Lung (tissue), 12 donors: Measurements from ENCODE around the gene C3orf20. TPM values are rescaled to one million over a fixed set of nuclear protein-coding genes. Genes with fewer than 3 reads are reported as not detected.

Experiments used
- ATAC-seq: fragments of 200-7000 bp; cut with Tn5 transposase; one replicate; pipeline ENCODE4 v1.9.1; 2020; ENCODE audit warnings: moderate number of reproducible peaks; ENCODE audit not compliant: insufficient read depth, low FRiP score
- DNase-seq, 3 donors: peaks; one replicate each; pipeline ENCODE4 v3.0.0-alpha.2; 2013 to 2017
- H3K27ac ChIP-seq, 2 donors: one replicate each; pipeline ENCODE4 v1.5.1; 2013; ENCODE audit warnings: mild to moderate bottlenecking in 2 of 2, moderate library complexity in 2 of 2, control low read depth in 1 of 2, inconsistent platforms in 1 of 2, low read depth in 1 of 2, low read length in 1 of 2
- H3K27me3 ChIP-seq, 3 donors: one replicate each; pipeline ENCODE4 v1.5.1; 2013; ENCODE audit warnings: low read length in 2 of 3; ENCODE audit not compliant: control insufficient read depth in 3 of 3, insufficient read depth in 3 of 3
- H3K36me3 ChIP-seq, 4 donors: one replicate each; pipeline ENCODE4 v1.5.1; 2013; ENCODE audit warnings: low read length in 4 of 4, mild to moderate bottlenecking in 1 of 4, moderate library complexity in 1 of 4; ENCODE audit not compliant: control insufficient read depth in 4 of 4, insufficient read depth in 4 of 4
- H3K4me1 ChIP-seq, 5 donors: one replicate each; pipeline ENCODE4 v1.5.1; 2013; ENCODE audit warnings: low read length in 5 of 5, mild to moderate bottlenecking in 2 of 5, moderate library complexity in 1 of 5; ENCODE audit not compliant: control insufficient read depth in 5 of 5, insufficient read depth in 5 of 5
- H3K4me3 ChIP-seq: one replicate; pipeline ENCODE4 v1.5.1; 2013; ENCODE audit warnings: mild to moderate bottlenecking, control low read depth, moderate library complexity
- H3K9ac ChIP-seq, 2 donors: one replicate each; pipeline ENCODE4 v1.5.1; 2013; ENCODE audit warnings: low read length in 2 of 2, control low read depth in 1 of 2; ENCODE audit not compliant: insufficient read depth in 1 of 2
- H3K9me3 ChIP-seq, 4 donors: one replicate each; pipeline ENCODE4 v1.5.1; 2013; ENCODE audit warnings: low read length in 3 of 4, mild to moderate bottlenecking in 1 of 4, moderate library complexity in 1 of 4; ENCODE audit not compliant: control insufficient read depth in 4 of 4, insufficient read depth in 3 of 4
- CTCF ChIP-seq: IDR thresholded peaks from 2 replicates; pipeline ENCODE4 v1.5.1; 2012; ENCODE audit warnings: mild to moderate bottlenecking; ENCODE audit errors: control extremely low read depth, extremely low read depth
- WGBS, 2 donors: extraction: QIAGEN DNeasy Blood & Tissue Kit; methylation state at CpG; one replicate each; pipeline ENCODE4 v1.1.7; 2013; 5-methylcytosine and 5-hydroxymethylcytosine counted together
- polyA plus RNA-seq, 2 donors: library from polyadenylated mRNA; stranded (reverse); fragments of 200-250 nt; gene quantifications; one replicate each; pipeline ENCODE4 v1.2.1, GENCODE V29; 2013
- total RNA-seq, 2 donors: library from RNA; depleted of rRNA in 1 of 2; stranded (reverse); fragments of >200 nt in 1 of 2; gene quantifications; one replicate each; pipeline ENCODE4 v1.2.1, GENCODE V29; 2014 to 2021
- donor health status: control.
- donor health status: control.
- donor health status: Bipolar disorder and iron deficiency.
- donor health status: healthy.
- donor health status: DM: yes; HTN: yes; CAD: no.

Gene C3orf20
- total and polyA plus RNA-seq, 4 donors = 0.03 to 0.14 (median 0.12) TPM; not detected in 1

- no peak for ATAC-seq
- TF ChIP-seq CTCF = no peak
- no peaks in the 10 kb centered on the region for H3K27me3 ChIP-seq
- DNase-seq = no peak
- no peaks in the 10 kb centered on the region for H3K36me3 ChIP-seq
- 92 to 94% methylated on average over 2 of the region's 2 CpGs for WGBS, 2 donors
- peaks cover 0 to 6% (median 1%) of the 10 kb centered on the region in 4 donors for H3K9me3 ChIP-seq
- no peak overlapping the region for H3K27ac ChIP-seq
- H3K4me3 ChIP-seq = no peak overlapping the region
- H3K9ac ChIP-seq = no peak overlapping the region
- peaks cover 0 to 8% (median 0%) of the 10 kb centered on the region in 5 donors for H3K4me1 ChIP-seq
Observed at GRCh38 chr3:14761866-14762265, 86.9 kb downstream of the C3orf20 start.

- peaks cover 0 to 8% (median 0%) of the 10 kb centered on the region in 5 donors for H3K4me1 ChIP-seq
Observed at GRCh38 chr3:14762701-14763100, 87.8 kb downstream of the C3orf20 start.

GRCh38 chr3:14764331-14765059 is 89.6 kb downstream of the C3orf20 start:
- ATAC-seq (no peak), DNase-seq (peak in 1 of 3 donors; percentile 13)
- TF ChIP-seq CTCF = no peak
- no peaks in the 10 kb centered on the region for H3K27me3 ChIP-seq
- H3K4me1 ChIP-seq = peaks cover 0 to 8% (median 0%) of the 10 kb centered on the region in 5 donors
- peaks cover 0 to 6% (median 1%) of the 10 kb centered on the region in 4 donors for H3K9me3 ChIP-seq
- H3K36me3 ChIP-seq = no peaks in the 10 kb centered on the region
- H3K27ac ChIP-seq = no peak overlapping the region
- 77 to 82% methylated on average over 8 of the region's 8 CpGs for WGBS, 2 donors
- no peak overlapping the region for H3K9ac ChIP-seq
- no peak overlapping the region for H3K4me3 ChIP-seq

More at GRCh38 chr3:14762701-14763100, 87.8 kb downstream of the C3orf20 start:
- Histone ChIP-seq H3K27me3 (no peaks in the 10 kb centered on the region), H3K9me3 (peaks cover 0 to 6% (median 1%) of the 10 kb centered on the region in 4 donors), H3K27ac (no peak overlapping the region), H3K36me3 (no peaks in the 10 kb centered on the region), H3K4me3 (no peak overlapping the region), H3K9ac (no peak overlapping the region)
- WGBS, 2 donors = 89 to 96% methylated on average over 3 of the region's 3 CpGs
- TF ChIP-seq CTCF = no peak
- no peak for ATAC-seq
- no peak for DNase-seq

- DNase-seq (no peak), ATAC-seq (no peak)
- H3K9ac ChIP-seq = no peak overlapping the region
- TF ChIP-seq CTCF = no peak
- no peak overlapping the region for H3K27ac ChIP-seq
- no peak overlapping the region for H3K4me3 ChIP-seq
- H3K27me3 ChIP-seq = no peaks in the 10 kb centered on the region
- H3K4me1 ChIP-seq = peaks cover 0 to 8% (median 0%) of the 10 kb centered on the region in 5 donors
- H3K9me3 ChIP-seq = peaks cover 0 to 3% (median 1%) of the 10 kb centered on the region in 4 donors
- H3K36me3 ChIP-seq = no peaks in the 10 kb centered on the region
- WGBS, 2 donors = 94 to 96% methylated on average over 3 of the region's 3 CpGs
Observed at GRCh38 chr3:14765060-14765400, 90.1 kb downstream of the C3orf20 start.
